Nephron (organoid): ENCODE data around the gene MIS18A.

Experiments
- H3K27ac Mint-ChIP-seq, 3 experiments: 2 replicates each; pipeline ENCODE4 v1.8.0; 2020; ENCODE audit warnings: mixed read lengths in 3 of 3, mild to moderate bottlenecking in 2 of 3, moderate library complexity in 1 of 3
- H3K27me3 Mint-ChIP-seq: 2 replicates; pipeline ENCODE4 v1.8.0; 2021; ENCODE audit warnings: low read depth, mild to moderate bottlenecking, moderate library complexity, mixed read lengths
- H3K36me3 Mint-ChIP-seq: 2 replicates; pipeline ENCODE4 v1.8.0; 2020; ENCODE audit warnings: low read depth, mixed read lengths
- H3K4me1 Mint-ChIP-seq: 2 replicates; pipeline ENCODE4 v1.8.0; 2020; ENCODE audit warnings: mixed read lengths
- H3K4me3 Mint-ChIP-seq, 3 experiments: 2 replicates each; pipeline ENCODE4 v1.8.0; 2020; ENCODE audit warnings: mild to moderate bottlenecking in 3 of 3, mixed read lengths in 3 of 3, moderate library complexity in 2 of 3
- H3K9me3 Mint-ChIP-seq: 2 replicates; pipeline ENCODE4 v1.8.0; 2020; ENCODE audit warnings: mixed read lengths
- TF ChIP-seq, protein P1 (sequence below), 3 experiments: fragments of 200-600 bp; sonication (generic); IDR thresholded peaks; one replicate each; pipeline ENCODE4 v1.5.0; 2021; ENCODE audit warnings: antibody characterized with exemption in 3 of 3; ENCODE audit not compliant: unreplicated experiment in 3 of 3

The MIS18A gene

DNA sequence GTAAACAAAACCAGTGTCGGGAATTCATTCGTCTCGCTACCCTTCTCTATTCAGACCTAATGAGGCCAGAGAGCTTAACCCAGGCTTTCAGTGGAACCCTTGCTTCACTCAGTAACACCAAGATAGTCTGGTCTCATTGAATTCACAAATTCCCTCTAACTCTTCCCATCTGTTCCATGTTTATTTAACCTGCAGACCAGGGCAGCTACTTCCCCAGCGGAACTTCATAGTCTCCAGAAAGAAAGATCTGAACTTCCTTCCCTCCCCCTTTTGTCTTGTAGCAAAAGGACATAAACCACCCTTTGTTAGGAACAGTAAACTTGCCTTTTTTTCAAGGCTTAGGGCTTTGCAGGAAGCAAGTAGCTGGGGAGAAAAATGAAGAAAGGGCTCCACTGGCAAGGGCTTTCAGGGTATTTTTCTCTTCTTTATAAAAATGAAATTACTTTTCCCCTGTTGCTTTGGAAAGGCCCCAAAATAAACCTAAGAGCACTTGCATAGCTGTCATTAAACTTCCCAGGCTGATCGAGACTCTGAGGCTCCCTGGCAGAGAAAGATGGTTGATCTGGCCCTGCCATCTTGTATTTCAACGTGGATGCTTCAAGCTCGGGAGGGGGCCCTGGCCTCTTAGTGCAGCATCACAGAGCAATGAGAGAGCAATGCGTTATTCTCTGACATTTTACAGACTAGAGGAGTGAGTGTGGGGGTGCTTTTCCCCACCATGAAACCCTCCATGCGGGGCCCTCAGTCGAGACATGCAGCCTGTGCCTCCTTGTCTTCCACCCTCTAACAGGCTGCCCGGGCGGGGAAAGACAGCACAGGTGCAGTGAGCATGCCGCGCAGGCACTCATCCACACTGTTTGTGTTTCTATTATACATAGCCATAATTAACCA is 30.0 kb downstream of the MIS18A start:
- TF ChIP-seq, protein P1, sequence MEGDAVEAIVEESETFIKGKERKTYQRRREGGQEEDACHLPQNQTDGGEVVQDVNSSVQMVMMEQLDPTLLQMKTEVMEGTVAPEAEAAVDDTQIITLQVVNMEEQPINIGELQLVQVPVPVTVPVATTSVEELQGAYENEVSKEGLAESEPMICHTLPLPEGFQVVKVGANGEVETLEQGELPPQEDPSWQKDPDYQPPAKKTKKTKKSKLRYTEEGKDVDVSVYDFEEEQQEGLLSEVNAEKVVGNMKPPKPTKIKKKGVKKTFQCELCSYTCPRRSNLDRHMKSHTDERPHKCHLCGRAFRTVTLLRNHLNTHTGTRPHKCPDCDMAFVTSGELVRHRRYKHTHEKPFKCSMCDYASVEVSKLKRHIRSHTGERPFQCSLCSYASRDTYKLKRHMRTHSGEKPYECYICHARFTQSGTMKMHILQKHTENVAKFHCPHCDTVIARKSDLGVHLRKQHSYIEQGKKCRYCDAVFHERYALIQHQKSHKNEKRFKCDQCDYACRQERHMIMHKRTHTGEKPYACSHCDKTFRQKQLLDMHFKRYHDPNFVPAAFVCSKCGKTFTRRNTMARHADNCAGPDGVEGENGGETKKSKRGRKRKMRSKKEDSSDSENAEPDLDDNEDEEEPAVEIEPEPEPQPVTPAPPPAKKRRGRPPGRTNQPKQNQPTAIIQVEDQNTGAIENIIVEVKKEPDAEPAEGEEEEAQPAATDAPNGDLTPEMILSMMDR (IDR thresholded peaks at IDR 0.05; ENCODE audit: unreplicated experiment in 3 of 3): no peak
- peaks cover 10% of the 10 kb centered on the region for H3K27me3 Mint-ChIP-seq
- peak overlapping the region; percentile 88 to 91 (median 89) for H3K27ac Mint-ChIP-seq
- H3K4me1 Mint-ChIP-seq: peaks cover 32% of the 10 kb centered on the region
- H3K9me3 Mint-ChIP-seq: peaks cover 2% of the 10 kb centered on the region
- H3K36me3 Mint-ChIP-seq: no peaks in the 10 kb centered on the region
- H3K4me3 Mint-ChIP-seq: peak overlapping the region in 2 of 3 experiments; percentile 6 to 17

DNA sequence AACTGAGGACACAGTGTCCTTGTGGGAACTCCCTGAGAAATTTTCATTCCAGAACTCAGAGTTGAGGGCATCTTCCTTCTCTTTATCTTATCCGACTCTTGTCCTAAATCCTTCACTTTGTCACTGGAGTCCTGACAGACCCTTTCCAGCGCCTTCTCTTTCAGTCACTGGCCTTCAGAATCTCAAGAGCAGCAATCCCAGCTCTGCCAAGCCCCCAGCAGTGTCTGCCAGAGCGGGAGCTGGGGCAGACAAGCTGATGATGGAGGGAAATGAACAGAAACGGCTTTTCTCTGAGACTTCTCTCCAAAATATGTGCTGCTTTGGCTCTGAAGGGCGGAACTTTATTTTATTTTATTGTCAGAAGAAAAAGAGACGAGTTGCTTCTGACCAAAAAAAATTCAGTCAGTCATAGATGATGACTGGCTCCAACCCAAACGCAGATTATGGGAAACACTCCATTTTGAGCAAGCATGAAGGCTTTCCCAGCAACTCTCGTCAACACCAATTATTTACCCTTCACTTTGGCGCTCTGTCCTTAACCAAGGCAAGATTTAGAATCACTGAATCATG is 32.2 kb downstream of the MIS18A start:
- peak overlapping the region; percentile 7 to 60 (median 49) for H3K27ac Mint-ChIP-seq
- H3K4me1 Mint-ChIP-seq: peaks cover 32% of the 10 kb centered on the region
- no peak overlapping the region for H3K4me3 Mint-ChIP-seq
- peaks cover 13% of the 10 kb centered on the region for H3K27me3 Mint-ChIP-seq
- TF ChIP-seq, protein P1 (IDR thresholded peaks at IDR 0.05; ENCODE audit: unreplicated experiment in 3 of 3): no peak
- no peaks in the 10 kb centered on the region for H3K36me3 Mint-ChIP-seq
- H3K9me3 Mint-ChIP-seq: peaks cover 11% of the 10 kb centered on the region

DNA sequence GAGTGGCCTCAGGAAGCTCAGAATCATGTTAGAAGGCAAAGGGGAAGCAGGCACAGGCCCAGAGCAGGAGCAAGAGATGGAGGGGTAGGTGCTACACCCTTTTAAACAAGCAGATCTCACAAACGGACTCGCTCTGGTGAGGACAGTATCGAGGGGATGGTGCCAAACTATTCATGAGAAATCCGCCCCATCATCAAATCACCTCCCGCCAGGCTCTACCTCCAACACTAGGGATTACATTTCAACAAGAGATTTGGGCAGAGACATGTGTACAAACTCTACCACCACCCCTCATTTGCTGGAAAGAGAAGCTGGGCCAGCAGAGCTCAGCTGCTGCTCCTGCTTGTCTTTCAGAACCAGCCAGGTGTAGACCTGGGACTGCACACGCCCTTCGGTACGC is 32.9 kb downstream of the MIS18A start:
- Mint-ChIP-seq H3K9me3 (peaks cover 11% of the 10 kb centered on the region), H3K4me3 (no peak overlapping the region), H3K27me3 (peaks cover 6% of the 10 kb centered on the region), H3K27ac (peak overlapping the region in 1 of 3 experiments; percentile 19), H3K36me3 (no peaks in the 10 kb centered on the region), H3K4me1 (peaks cover 38% of the 10 kb centered on the region)
- TF ChIP-seq, protein P1 (IDR thresholded peaks at IDR 0.05; ENCODE audit: unreplicated experiment in 3 of 3): no peak

DNA sequence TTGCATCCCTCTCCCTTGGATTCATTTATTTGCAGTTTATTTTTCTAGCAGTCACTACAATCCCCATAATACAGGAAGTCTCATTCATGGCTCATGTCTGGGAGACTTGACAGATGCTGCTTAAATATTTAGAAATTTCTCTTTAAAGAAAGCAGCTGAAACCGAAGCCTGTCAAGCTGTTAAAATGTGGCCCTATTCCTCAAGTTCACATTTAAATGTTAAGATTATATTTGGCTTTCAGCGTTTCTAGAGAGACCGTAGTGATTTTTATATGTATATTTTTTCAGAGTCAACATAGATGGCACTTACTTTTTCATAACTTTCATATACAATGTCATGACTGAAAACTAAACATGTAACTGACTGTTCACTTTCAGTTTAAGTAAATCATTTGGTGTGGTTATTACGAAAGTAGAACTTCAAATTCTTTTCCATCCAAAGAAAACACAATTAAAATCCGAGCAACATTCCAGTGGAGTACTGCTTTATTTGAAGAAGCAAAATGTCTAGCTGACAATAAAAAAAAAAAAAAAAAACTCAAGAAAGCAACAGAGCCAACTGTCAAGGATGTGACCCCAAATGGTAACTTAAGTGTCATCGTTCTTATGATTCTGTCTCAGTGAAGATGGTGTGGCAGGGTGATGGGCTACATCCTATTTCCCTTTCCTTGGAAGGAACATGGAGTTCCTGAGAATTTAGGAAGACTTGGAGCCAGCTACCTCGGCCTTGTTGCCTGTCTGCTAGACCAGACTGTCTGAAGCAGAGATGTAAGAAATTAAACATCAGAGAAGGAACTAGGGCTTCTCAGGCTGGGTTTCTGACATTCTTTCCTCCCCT is 37.8 kb downstream of the MIS18A start:
- H3K27me3 Mint-ChIP-seq: peaks cover 5% of the 10 kb centered on the region

DNA sequence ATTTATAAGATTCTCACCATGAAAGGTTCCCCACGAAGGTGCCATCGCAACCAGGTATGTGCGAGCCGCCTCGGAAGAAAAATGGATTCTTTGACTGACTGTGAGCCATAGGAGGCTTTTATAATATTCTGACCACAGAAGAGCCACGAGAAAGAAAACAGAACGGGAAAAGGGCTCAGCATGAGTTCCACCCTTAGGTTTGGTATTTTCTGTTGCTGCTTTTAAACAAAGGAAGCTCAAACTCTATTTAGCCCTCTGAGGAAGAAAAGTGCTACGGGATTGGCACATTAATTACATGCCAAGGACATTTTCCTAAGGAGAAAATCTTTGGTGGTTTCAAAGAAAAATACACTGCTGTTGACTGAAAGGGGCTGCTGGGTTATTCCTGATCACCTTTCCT is 39.3 kb downstream of the MIS18A start:
- Mint-ChIP-seq H3K27me3 (peaks cover 6% of the 10 kb centered on the region), H3K4me1 (peaks cover 12% of the 10 kb centered on the region), H3K36me3 (no peaks in the 10 kb centered on the region), H3K9me3 (peaks cover 12% of the 10 kb centered on the region), H3K4me3 (no peak overlapping the region), H3K27ac (no peak overlapping the region)
- TF ChIP-seq, protein P1 (IDR thresholded peaks at IDR 0.05; ENCODE audit: unreplicated experiment in 3 of 3): no peak

More for the DNA sequence above, 37.8 kb downstream of the MIS18A start:
- H3K36me3 Mint-ChIP-seq: no peaks in the 10 kb centered on the region
- H3K9me3 Mint-ChIP-seq: peaks cover 12% of the 10 kb centered on the region
- no peak overlapping the region for H3K4me3 Mint-ChIP-seq
- peak overlapping the region; percentile 74 to 86 (median 84) for H3K27ac Mint-ChIP-seq
- TF ChIP-seq, protein P1 (IDR thresholded peaks at IDR 0.05; ENCODE audit: unreplicated experiment in 3 of 3): no peak
- H3K4me1 Mint-ChIP-seq: peaks cover 12% of the 10 kb centered on the region
